ENCODE results near the gene STX19.

- TF ChIP-seq YY2 (tag by site-specific recombination; IDR thresholded peaks at IDR 0.05) (no peak), ZNF146 (tag by site-specific recombination; IDR thresholded peaks at IDR 0.05) (no peak), ZNF274 (IDR thresholded peaks at IDR 0.05; ENCODE audit: low read length) (no peak), ZNF274 (tag by site-specific recombination; IDR thresholded peaks at IDR 0.05; ENCODE audit: borderline replicate concordance) (no peak), ZNF830 (tag by site-specific recombination; IDR thresholded peaks at IDR 0.05; ENCODE audit: low read depth) (no peak)
- TF ChIP-seq, protein P1, sequence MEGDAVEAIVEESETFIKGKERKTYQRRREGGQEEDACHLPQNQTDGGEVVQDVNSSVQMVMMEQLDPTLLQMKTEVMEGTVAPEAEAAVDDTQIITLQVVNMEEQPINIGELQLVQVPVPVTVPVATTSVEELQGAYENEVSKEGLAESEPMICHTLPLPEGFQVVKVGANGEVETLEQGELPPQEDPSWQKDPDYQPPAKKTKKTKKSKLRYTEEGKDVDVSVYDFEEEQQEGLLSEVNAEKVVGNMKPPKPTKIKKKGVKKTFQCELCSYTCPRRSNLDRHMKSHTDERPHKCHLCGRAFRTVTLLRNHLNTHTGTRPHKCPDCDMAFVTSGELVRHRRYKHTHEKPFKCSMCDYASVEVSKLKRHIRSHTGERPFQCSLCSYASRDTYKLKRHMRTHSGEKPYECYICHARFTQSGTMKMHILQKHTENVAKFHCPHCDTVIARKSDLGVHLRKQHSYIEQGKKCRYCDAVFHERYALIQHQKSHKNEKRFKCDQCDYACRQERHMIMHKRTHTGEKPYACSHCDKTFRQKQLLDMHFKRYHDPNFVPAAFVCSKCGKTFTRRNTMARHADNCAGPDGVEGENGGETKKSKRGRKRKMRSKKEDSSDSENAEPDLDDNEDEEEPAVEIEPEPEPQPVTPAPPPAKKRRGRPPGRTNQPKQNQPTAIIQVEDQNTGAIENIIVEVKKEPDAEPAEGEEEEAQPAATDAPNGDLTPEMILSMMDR (tag by site-specific recombination; IDR thresholded peaks at IDR 0.05): no peak
These were observed 39.2 kb downstream of the STX19 start for GRCh38 chr3:93989241-93989640.
